ENCODE data around the gene GYPA. TPM values are rescaled to one million over a fixed set of nuclear protein-coding genes. Genes with fewer than 3 reads are reported as not detected.
A peak's percentile ranks its signal among the peaks of the same experiment; 100 is the strongest.
"Not testable (repeated sequence)": the region's sequence is repeated elsewhere in the genome, so short reads cannot be mapped to it uniquely, and the experiment has no call there.

The GYPA gene
- polyA plus RNA-seq, 2 of the 4 experiments (the other 2 are of a cell fraction) = not detected

GRCh38 chr4:144169211-144169610, 28.7 kb upstream of the GYPA start (continued):
- TF ChIP-seq USF2 (IDR thresholded peaks at IDR 0.05) = no peak
- no peak for TF ChIP-seq BHLHE40 (IDR thresholded peaks at IDR 0.05; ENCODE audit: low read depth, low read length)
- TF ChIP-seq SREBF2 (IDR thresholded peaks at IDR 0.05) = no peak
- TF ChIP-seq HES2 (IDR thresholded peaks at IDR 0.05) = no peak
- no peak for TF ChIP-seq NPAS2 (CRISPR knock-in tag; IDR thresholded peaks at IDR 0.05; ENCODE audit: borderline replicate concordance)

GRCh38 chr4:144154044-144154443, 13.5 kb upstream of the GYPA start:
- DNase-seq (ENCODE audit: low read depth in 1 of 2, low spot score in 1 of 2) (no peak), ATAC-seq (no peak), FAIRE-seq (no peak)
- Histone ChIP-seq H3K4me1 (no peaks in the 10 kb centered on the region), H3K4me3 (no peak overlapping the region), H3K4me2 (no peak overlapping the region), H3K9me3 (no peaks in the 10 kb centered on the region), H3K27ac (no peak overlapping the region)
- POLR2A ChIA-PET = no interaction called here
- CTCF ChIA-PET = no interaction called here
- 72% methylated on average over 2 of the region's 2 CpGs for WGBS (ENCODE audit: missing lambda C conversion rate)
- TF ChIP-seq MAFK (IDR thresholded peaks at IDR 0.05; ENCODE audit: partially characterized antibody) (peak; percentile 48), EP300 (IDR thresholded peaks at IDR 0.05) (no peak), RCOR1 (IDR thresholded peaks at IDR 0.05; ENCODE audit: low read depth, low read length) (no peak)

GRCh38 chr4:144142690-144143326, 2.3 kb upstream of the GYPA start:
- POLR2A ChIA-PET, H3K4me1 ChIP-seq, H3K4me2 ChIP-seq, H3K9me3 ChIP-seq, H3K27ac ChIP-seq, H3K4me3 ChIP-seq, FAIRE-seq: not testable (repeated sequence)
- 16% methylated on average over 4 of the region's 4 CpGs for WGBS (ENCODE audit: missing lambda C conversion rate)
- CTCF ChIA-PET = interaction anchor here (0.7 kb wide), 1 partner anchor 931 kb away, joined by 3 read pairs; no protein-coding TSS in a partner anchor
- ATAC-seq (peak; percentile 50 to 65; a peak in 5 of 6 replicates), DNase-seq (ENCODE audit: low read depth in 1 of 2, low spot score in 1 of 2) (peak in 1 of 2 experiments; percentile 13)
- TF ChIP-seq CTCF (IDR thresholded peaks at IDR 0.05) (peak; percentile 42), RAD21 (conservative IDR thresholded peaks at IDR 0.05 in 1 of 2, IDR thresholded peaks at IDR 0.05 in 1 of 2) (peak in 1 of 2 experiments; percentile 36; a peak in 2 of 5 replicates)

- CTCF ChIA-PET = no interaction called here
- H3K4me2 ChIP-seq = no peak overlapping the region
- ATAC-seq = no peak
- no peaks in the 10 kb centered on the region for H3K9me3 ChIP-seq
- no peak overlapping the region for H3K27ac ChIP-seq
- H3K4me1 ChIP-seq = no peaks in the 10 kb centered on the region
- POLR2A ChIA-PET = no interaction called here
- WGBS (ENCODE audit: missing lambda C conversion rate) = 13% methylated on average over 2 of the region's 2 CpGs
- no peak for FAIRE-seq
- no peak overlapping the region for H3K4me3 ChIP-seq
- no peak for DNase-seq (ENCODE audit: low read depth in 1 of 2, low spot score in 1 of 2)
- TF ChIP-seq REST (IDR thresholded peaks at IDR 0.05) (no peak), FOSB (CRISPR knock-in tag; IDR thresholded peaks at IDR 0.05) (no peak), EHF (CRISPR knock-in tag; IDR thresholded peaks at IDR 0.05) (no peak), RFX5 (IDR thresholded peaks at IDR 0.05) (no peak), RNF2 (IDR thresholded peaks at IDR 0.05; ENCODE audit: borderline replicate concordance, low read depth) (no peak), ZC3H11A (IDR thresholded peaks at IDR 0.05) (no peak), RAD21 (conservative IDR thresholded peaks at IDR 0.05 in 1 of 2, IDR thresholded peaks at IDR 0.05 in 1 of 2) (no peak), HOXB13 (CRISPR knock-in tag; IDR thresholded peaks at IDR 0.05; ENCODE audit: low read depth) (no peak), BHLHE40 (IDR thresholded peaks at IDR 0.05; ENCODE audit: low read depth, low read length) (no peak), ELK1 (IDR thresholded peaks at IDR 0.05; ENCODE audit: low read depth, low read length) (no peak), MAZ (IDR thresholded peaks at IDR 0.05; ENCODE audit: borderline replicate concordance, low read depth, low read length) (no peak), CBX2 (IDR thresholded peaks at IDR 0.05; ENCODE audit: borderline replicate concordance, low read depth) (no peak), JUN (IDR thresholded peaks at IDR 0.05) (no peak), USF2 (IDR thresholded peaks at IDR 0.05) (no peak), MYC (IDR thresholded peaks at IDR 0.05; ENCODE audit: borderline replicate concordance, low read length) (no peak)
These were observed 975 bp upstream of the GYPA start for GRCh38 chr4:144141493-144141892.

Data from A549 (cell line).